CD14-positive monocyte (primary cell): ENCODE measurements around the gene GINS2. TPM values are rescaled to one million over a fixed set of nuclear protein-coding genes. Genes with fewer than 3 reads are reported as not detected.

Experiments
- DNase-seq, 3 donors: peaks; one replicate each; pipeline ENCODE4 v3.0.0-alpha.2; 2011 to 2022
- H2AFZ ChIP-seq: 2 replicates; pipeline ENCODE4 v1.6.0; 2012; ENCODE audit warnings: mild to moderate bottlenecking, low read depth, low read length, inconsistent platforms; ENCODE audit not compliant: insufficient read depth, poor library complexity, severe bottlenecking
- H3K27ac ChIP-seq, 2 donors: 1 replicate in 1 of 2; 2 replicates in 1 of 2; pipeline ENCODE4 v1.5.1; 2012 to 2013; ENCODE audit warnings: low read length in 2 of 2, control low read depth in 1 of 2, inconsistent platforms in 1 of 2, low read depth in 1 of 2, mild to moderate bottlenecking in 1 of 2
- H3K27me3 ChIP-seq, 2 donors: one replicate each; pipeline versions ENCODE4 v1.6.0 to v1.6.1; 2011 to 2013; ENCODE audit warnings: low read length in 2 of 2; ENCODE audit not compliant: control insufficient read depth in 2 of 2, insufficient read depth in 2 of 2
- H3K36me3 ChIP-seq, 2 donors: replicated peaks in 1 of 2; 1 replicate in 1 of 2; 2 replicates in 1 of 2; pipeline versions ENCODE4 v1.5.1 to v1.6.1; 2012 to 2013; ENCODE audit warnings: low read length in 2 of 2, control low read depth in 1 of 2, inconsistent platforms in 1 of 2, mild to moderate bottlenecking in 1 of 2; ENCODE audit not compliant: insufficient read depth in 2 of 2, control insufficient read depth in 1 of 2
- H3K4me1 ChIP-seq, 2 donors: 1 replicate in 1 of 2; 2 replicates in 1 of 2; pipeline versions ENCODE4 v1.5.1 to v1.6.1; 2012 to 2013; ENCODE audit warnings: low read length in 2 of 2, control low read depth in 1 of 2, inconsistent platforms in 1 of 2, mild to moderate bottlenecking in 1 of 2, moderate library complexity in 1 of 2; ENCODE audit not compliant: insufficient read depth in 2 of 2, control insufficient read depth in 1 of 2
- H3K4me2 ChIP-seq: replicated peaks from 2 replicates; pipeline ENCODE3; 2012; ENCODE audit warnings: low read length, moderate library complexity, mild to moderate bottlenecking; ENCODE audit not compliant: poor library complexity, severe bottlenecking; ENCODE audit errors: extremely low read depth
- H3K4me3 ChIP-seq, 3 experiments: fragments of 200-600 bp in 1 of 3; sonication (generic) in 1 of 3; replicated peaks in 1 of 3; 1 replicate in 2 of 3; 2 replicates in 1 of 3; pipeline ENCODE4 v1.5.1; 2011 to 2013; ENCODE audit warnings: low read length in 3 of 3, mild to moderate bottlenecking in 3 of 3, control low read depth in 2 of 3, low read depth in 2 of 3, inconsistent platforms in 1 of 3, moderate library complexity in 1 of 3
- H3K79me2 ChIP-seq: 2 replicates; pipeline ENCODE4 v1.6.0; 2012; ENCODE audit warnings: mild to moderate bottlenecking, control low read depth, inconsistent platforms, low read length, moderate library complexity; ENCODE audit not compliant: insufficient read depth
- H3K9ac ChIP-seq: 2 replicates; pipeline ENCODE4 v1.6.0; 2017; ENCODE audit warnings: low read length, mild to moderate bottlenecking; ENCODE audit not compliant: insufficient read depth, poor library complexity, severe bottlenecking
- H3K9me3 ChIP-seq, 2 donors: replicated peaks in 1 of 2; 1 replicate in 1 of 2; 2 replicates in 1 of 2; pipeline versions ENCODE4 v1.5.1 to v1.6.1; 2012 to 2013; ENCODE audit warnings: low read length in 2 of 2, control low read depth in 1 of 2; ENCODE audit not compliant: control insufficient read depth in 1 of 2, insufficient read depth in 1 of 2
- H4K20me1 ChIP-seq: 2 replicates; pipeline ENCODE4 v1.6.0; 2012; ENCODE audit warnings: mild to moderate bottlenecking, low read length, control low read depth, moderate library complexity; ENCODE audit not compliant: insufficient read depth
- H3K27ac Mint-ChIP-seq, 7 donors: one replicate each; pipeline ENCODE4 v1.8.0; 2020; ENCODE audit warnings: mild to moderate bottlenecking in 7 of 7, mixed read lengths in 7 of 7, moderate library complexity in 6 of 7, inconsistent platforms in 2 of 7
- H3K27me3 Mint-ChIP-seq, 3 donors: one replicate each; pipeline ENCODE4 v1.8.0; 2021 to 2022; ENCODE audit warnings: low read depth in 3 of 3, mild to moderate bottlenecking in 3 of 3, mixed read lengths in 3 of 3, moderate library complexity in 3 of 3, inconsistent platforms in 1 of 3
- H3K36me3 Mint-ChIP-seq, 2 donors: one replicate each; pipeline ENCODE4 v1.8.0; 2020; ENCODE audit warnings: mixed read lengths in 2 of 2, inconsistent platforms in 1 of 2, mild to moderate bottlenecking in 1 of 2
- H3K4me1 Mint-ChIP-seq: one replicate; pipeline ENCODE4 v1.8.0; 2020; ENCODE audit warnings: mild to moderate bottlenecking, mixed read lengths
- H3K4me3 Mint-ChIP-seq, 2 donors: one replicate each; pipeline ENCODE4 v1.8.0; 2020; ENCODE audit warnings: mild to moderate bottlenecking in 2 of 2, mixed read lengths in 2 of 2, moderate library complexity in 1 of 2
- H3K9me3 Mint-ChIP-seq, 7 donors: one replicate each; pipeline ENCODE4 v1.8.0; 2020 to 2022; ENCODE audit warnings: mixed read lengths in 7 of 7, mild to moderate bottlenecking in 6 of 7, moderate library complexity in 6 of 7, inconsistent platforms in 2 of 7
- WGBS: methylation state at CpG from one replicate; pipeline ENCODE4 v1.1.5; 2013; ENCODE audit warnings: missing lambda C conversion rate; ENCODE audit not compliant: insufficient coverage; 5-methylcytosine and 5-hydroxymethylcytosine counted together
- intact Hi-C, 2 donors: fragments of 100-400 bp; cut with micrococcal nuclease; formaldehyde crosslinking; loops; one replicate each; pipeline versions ENCODE4 v1.15.0 to v1.15.1; 2023
- polyA plus RNA-seq, 3 donors: library from polyadenylated mRNA; depleted of rRNA in 1 of 3; unstranded in 2 of 3; stranded (reverse) in 1 of 3; fragments of 300-500 nt in 2 of 3; fragments of >200 nt in 1 of 3; fragmentation: Illumina TruSeq in 2 of 3; gene quantifications; 1 replicate in 2 of 3; 2 replicates in 1 of 3; pipeline ENCODE4 v1.2.3, GENCODE V29; 2012 to 2021
- TF ChIP-seq, protein P1 (sequence below): fragments of 200-600 bp; IDR thresholded peaks from one replicate; pipeline ENCODE4 v1.8.0; 2022; ENCODE audit warnings: antibody characterized with exemption, mild to moderate bottlenecking

The GINS2 gene
- polyA plus RNA-seq, 3 donors = 0.13 to 0.28 TPM; not detected in 1

GRCh38 chr16:85689950-85690320, 1.2 kb upstream of the GINS2 start:
- no peak for DNase-seq
- Mint-ChIP-seq H3K4me3 (no peak overlapping the region), H3K9me3 (no peaks in the 10 kb centered on the region), H3K4me1 (peaks cover 23% of the 10 kb centered on the region), H3K27ac (no peak overlapping the region), H3K27me3 (peaks cover 13 to 15% (median 13%) of the 10 kb centered on the region in 3 donors), H3K36me3 (peaks cover 2 to 16% of the 10 kb centered on the region in 2 donors)
- Histone ChIP-seq H3K79me2 (peaks cover 28% of the 10 kb centered on the region), H2AFZ (no peak overlapping the region), H3K9me3 (no peaks in the 10 kb centered on the region), H4K20me1 (no peaks in the 10 kb centered on the region), H3K27me3 (no peaks in the 10 kb centered on the region), H3K27ac (no peak overlapping the region), H3K36me3 (no peaks in the 10 kb centered on the region), H3K4me1 (peaks cover 16 to 22% of the 10 kb centered on the region in 2 donors), H3K4me3 (no peak overlapping the region), H3K4me2 (no peak overlapping the region), H3K9ac (no peak overlapping the region)
- TF ChIP-seq, protein P1, sequence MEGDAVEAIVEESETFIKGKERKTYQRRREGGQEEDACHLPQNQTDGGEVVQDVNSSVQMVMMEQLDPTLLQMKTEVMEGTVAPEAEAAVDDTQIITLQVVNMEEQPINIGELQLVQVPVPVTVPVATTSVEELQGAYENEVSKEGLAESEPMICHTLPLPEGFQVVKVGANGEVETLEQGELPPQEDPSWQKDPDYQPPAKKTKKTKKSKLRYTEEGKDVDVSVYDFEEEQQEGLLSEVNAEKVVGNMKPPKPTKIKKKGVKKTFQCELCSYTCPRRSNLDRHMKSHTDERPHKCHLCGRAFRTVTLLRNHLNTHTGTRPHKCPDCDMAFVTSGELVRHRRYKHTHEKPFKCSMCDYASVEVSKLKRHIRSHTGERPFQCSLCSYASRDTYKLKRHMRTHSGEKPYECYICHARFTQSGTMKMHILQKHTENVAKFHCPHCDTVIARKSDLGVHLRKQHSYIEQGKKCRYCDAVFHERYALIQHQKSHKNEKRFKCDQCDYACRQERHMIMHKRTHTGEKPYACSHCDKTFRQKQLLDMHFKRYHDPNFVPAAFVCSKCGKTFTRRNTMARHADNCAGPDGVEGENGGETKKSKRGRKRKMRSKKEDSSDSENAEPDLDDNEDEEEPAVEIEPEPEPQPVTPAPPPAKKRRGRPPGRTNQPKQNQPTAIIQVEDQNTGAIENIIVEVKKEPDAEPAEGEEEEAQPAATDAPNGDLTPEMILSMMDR = no peak
- intact Hi-C loops = loop anchor here in 1 of 2 donors (5.0 kb wide), 1 partner anchor 73 kb away; no protein-coding TSS in a partner anchor
- WGBS = 94% methylated on average over 7 of the region's 9 CpGs

- H3K27me3 ChIP-seq = no peaks in the 10 kb centered on the region
- TF ChIP-seq, protein P1 = no peak
- Mint-ChIP-seq H3K27me3 (peaks cover 13 to 15% (median 13%) of the 10 kb centered on the region in 3 donors), H3K4me1 (peaks cover 23% of the 10 kb centered on the region), H3K4me3 (peak overlapping the region; percentile 68 to 70), H3K9me3 (no peaks in the 10 kb centered on the region), H3K27ac (no peak overlapping the region), H3K36me3 (peaks cover 2 to 16% of the 10 kb centered on the region in 2 donors)
- peaks cover 28% of the 10 kb centered on the region for H3K79me2 ChIP-seq
- H3K9ac ChIP-seq = no peak overlapping the region
- H3K4me1 ChIP-seq = peaks cover 16 to 22% of the 10 kb centered on the region in 2 donors
- H3K4me2 ChIP-seq = peak overlapping the region; percentile 77
- H3K36me3 ChIP-seq = no peaks in the 10 kb centered on the region
- H2AFZ ChIP-seq = peak overlapping the region; percentile 59
- no peaks in the 10 kb centered on the region for H3K9me3 ChIP-seq
- no peak for DNase-seq
- WGBS = 72% methylated on average over 10 of the region's 27 CpGs
- no peaks in the 10 kb centered on the region for H4K20me1 ChIP-seq
- intact Hi-C loops = loop anchor here in 1 of 2 donors (5.0 kb wide), 1 partner anchor 72 kb away; no protein-coding TSS in a partner anchor
- peak overlapping the region; percentile 17 to 76 (median 35) for H3K4me3 ChIP-seq
- no peak overlapping the region for H3K27ac ChIP-seq
These were observed 663 bp upstream of the GINS2 start for GRCh38 chr16:85689285-85689949.
